ENCODE data around the gene TMPRSS13.

TMPRSS13 gene

DNA sequence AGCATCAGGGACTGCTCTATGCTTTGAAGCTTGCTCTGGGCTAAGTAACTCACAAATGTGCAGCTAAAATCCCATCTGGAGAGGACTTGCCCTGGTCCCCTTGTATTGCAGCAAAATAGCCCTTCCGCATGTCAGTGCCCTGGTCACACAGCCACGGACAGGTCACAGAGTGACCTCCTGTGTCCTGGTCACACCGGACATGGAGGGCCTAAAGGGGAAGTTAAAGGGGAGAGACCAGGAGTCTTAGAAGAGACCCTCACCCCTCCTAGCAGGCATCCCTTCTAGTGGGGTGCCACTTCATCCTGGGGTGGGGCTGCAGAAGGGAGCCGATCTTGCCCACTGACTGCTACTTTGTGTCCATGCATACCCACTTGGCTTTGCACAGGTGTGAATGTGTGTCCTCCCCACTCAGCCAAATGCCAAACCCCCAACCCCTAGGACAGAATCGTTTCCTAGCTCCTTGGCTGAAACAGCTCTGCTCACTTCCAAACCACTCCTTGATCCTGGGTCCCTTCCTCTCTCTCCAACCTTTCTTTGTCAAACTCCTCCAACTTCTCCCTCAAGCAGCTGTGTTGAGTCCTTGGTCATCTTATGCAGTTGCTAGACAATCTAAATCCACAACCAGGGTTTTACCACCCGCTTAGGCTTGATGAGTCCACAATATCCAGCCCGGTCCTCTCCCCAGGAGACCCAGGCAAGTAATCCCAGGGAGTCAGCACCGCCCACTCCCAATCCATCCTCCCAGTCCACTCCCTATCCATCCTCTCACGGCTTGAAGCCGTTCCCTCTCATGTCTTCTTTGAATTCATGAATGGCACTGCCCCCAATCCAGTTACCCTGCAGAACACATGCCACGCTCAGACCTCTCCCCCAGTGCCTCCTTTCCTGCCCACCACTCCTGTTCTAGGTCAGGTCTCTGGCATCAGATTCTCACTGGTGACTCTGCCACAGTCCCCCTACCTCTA, 49.4 kb downstream of the TMPRSS13 start:
- peaks cover 24% of the 10 kb centered on the region for H3K4me1 ChIP-seq (ENCODE audit: insufficient read depth, low read length)
- peaks cover 16% of the 10 kb centered on the region for H3K79me2 ChIP-seq (ENCODE audit: insufficient read depth, low read length)
- H2AFZ ChIP-seq (ENCODE audit: low read depth, low read length), result no peak overlapping the region
- ATAC-seq (ENCODE audit: insufficient read depth, low read depth) (no peak), DNase-seq (no peak)
- H3K27me3 ChIP-seq (ENCODE audit: insufficient read depth, low read length, poor library complexity), result no peaks in the 10 kb centered on the region
- no peak overlapping the region for H3K4me2 ChIP-seq (ENCODE audit: insufficient read depth, low read length)
- peaks cover 5% of the 10 kb centered on the region; the same call in 1 of the 2 replicates for H4K20me1 ChIP-seq (ENCODE audit: insufficient read depth, low read length)
- no peak overlapping the region for H3K9ac ChIP-seq (ENCODE audit: low read depth, low read length)
- H3K36me3 ChIP-seq (ENCODE audit: insufficient read depth, low read length), result no peaks in the 10 kb centered on the region; the same call in 1 of the 2 replicates
- TF ChIP-seq, protein P1, sequence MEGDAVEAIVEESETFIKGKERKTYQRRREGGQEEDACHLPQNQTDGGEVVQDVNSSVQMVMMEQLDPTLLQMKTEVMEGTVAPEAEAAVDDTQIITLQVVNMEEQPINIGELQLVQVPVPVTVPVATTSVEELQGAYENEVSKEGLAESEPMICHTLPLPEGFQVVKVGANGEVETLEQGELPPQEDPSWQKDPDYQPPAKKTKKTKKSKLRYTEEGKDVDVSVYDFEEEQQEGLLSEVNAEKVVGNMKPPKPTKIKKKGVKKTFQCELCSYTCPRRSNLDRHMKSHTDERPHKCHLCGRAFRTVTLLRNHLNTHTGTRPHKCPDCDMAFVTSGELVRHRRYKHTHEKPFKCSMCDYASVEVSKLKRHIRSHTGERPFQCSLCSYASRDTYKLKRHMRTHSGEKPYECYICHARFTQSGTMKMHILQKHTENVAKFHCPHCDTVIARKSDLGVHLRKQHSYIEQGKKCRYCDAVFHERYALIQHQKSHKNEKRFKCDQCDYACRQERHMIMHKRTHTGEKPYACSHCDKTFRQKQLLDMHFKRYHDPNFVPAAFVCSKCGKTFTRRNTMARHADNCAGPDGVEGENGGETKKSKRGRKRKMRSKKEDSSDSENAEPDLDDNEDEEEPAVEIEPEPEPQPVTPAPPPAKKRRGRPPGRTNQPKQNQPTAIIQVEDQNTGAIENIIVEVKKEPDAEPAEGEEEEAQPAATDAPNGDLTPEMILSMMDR (IDR thresholded peaks at IDR 0.05; ENCODE audit: borderline replicate concordance, extremely low read depth, low read length, poor library complexity, severe bottlenecking), result no peak
- no peak for TF ChIP-seq EZH2 (IDR thresholded peaks at IDR 0.05; ENCODE audit: borderline replicate concordance, low read depth, low read length, severe bottlenecking)
- no peak overlapping the region for H3K27ac ChIP-seq (ENCODE audit: low read length)
- no peaks in the 10 kb centered on the region for H3K9me3 ChIP-seq (ENCODE audit: insufficient read depth, low read length, severe bottlenecking)
- no peak overlapping the region for H3K4me3 ChIP-seq (ENCODE audit: low read depth in 1 of 2, low read length in 2 of 2)

DNA sequence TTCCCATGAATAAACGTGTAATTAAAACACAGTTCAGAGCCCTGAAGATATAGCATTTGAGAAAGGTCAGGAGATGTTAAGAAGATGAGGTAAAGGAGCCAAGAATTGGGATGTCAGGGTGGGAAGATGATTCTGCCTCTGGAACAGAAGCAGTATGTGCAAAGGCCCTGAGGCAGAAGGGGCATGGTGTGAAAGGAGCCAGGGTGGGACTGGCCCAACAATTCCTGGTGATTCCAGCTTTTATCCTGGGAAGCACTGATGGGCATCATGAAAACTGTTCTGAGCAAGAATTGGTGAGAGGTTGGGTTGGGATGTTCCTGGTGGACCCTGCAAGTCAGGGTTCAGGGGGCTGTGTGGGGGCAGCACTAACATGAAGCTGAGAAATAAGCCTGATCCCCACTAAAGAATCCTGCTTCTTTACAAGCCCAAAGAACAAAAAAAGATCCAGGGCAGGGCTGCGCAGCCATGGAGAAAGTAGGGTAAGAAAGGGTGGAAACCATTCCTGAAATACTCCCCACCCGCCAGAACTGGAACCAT, 50.2 kb downstream of the TMPRSS13 start:
- Histone ChIP-seq H3K36me3 (ENCODE audit: insufficient read depth, low read length) (no peaks in the 10 kb centered on the region; the same call in 1 of the 2 replicates), H2AFZ (ENCODE audit: low read depth, low read length) (no peak overlapping the region), H3K9ac (ENCODE audit: low read depth, low read length) (no peak overlapping the region), H3K4me1 (ENCODE audit: insufficient read depth, low read length) (peaks cover 32% of the 10 kb centered on the region), H3K9me3 (ENCODE audit: insufficient read depth, low read length, severe bottlenecking) (no peaks in the 10 kb centered on the region), H3K27me3 (ENCODE audit: insufficient read depth, low read length, poor library complexity) (no peaks in the 10 kb centered on the region), H3K4me2 (ENCODE audit: insufficient read depth, low read length) (no peak overlapping the region), H3K27ac (ENCODE audit: low read length) (no peak overlapping the region), H4K20me1 (ENCODE audit: insufficient read depth, low read length) (peaks cover 13% of the 10 kb centered on the region; the same call in 1 of the 2 replicates), H3K4me3 (ENCODE audit: low read depth in 1 of 2, low read length in 2 of 2) (no peak overlapping the region), H3K79me2 (ENCODE audit: insufficient read depth, low read length) (peaks cover 24% of the 10 kb centered on the region)
- TF ChIP-seq EZH2 (IDR thresholded peaks at IDR 0.05; ENCODE audit: borderline replicate concordance, low read depth, low read length, severe bottlenecking), result no peak
- ATAC-seq (ENCODE audit: insufficient read depth, low read depth), result no peak
- no peak for DNase-seq

DNA sequence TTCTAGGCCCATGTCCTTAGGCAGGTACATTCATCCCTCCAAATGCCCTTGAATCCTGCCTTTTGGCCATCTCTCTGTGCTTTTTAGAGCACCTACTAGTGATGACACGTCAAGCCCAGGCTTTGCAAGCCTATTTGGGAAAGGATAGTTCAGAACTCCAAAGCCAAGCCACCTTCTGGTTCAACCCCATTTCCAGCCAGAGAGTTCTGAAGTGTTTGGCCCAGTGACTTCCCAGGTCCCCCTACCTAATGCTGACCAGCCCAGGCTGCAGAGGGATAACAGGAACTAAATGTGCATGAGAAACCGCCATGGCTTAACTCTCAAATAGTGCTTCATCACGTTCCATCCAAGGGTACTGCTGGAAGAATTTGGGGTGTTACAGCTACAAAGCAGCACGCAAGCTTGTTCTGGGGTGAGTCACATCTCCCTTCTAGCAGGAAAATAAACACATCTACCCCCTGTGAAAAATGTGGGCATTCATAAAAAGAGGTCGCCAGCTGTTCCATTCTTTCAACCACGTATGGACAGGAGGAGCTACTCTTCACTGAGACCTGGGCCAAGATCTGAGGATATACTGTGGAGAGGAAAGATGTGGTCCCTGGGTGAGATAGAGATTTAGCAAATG, 50.8 kb downstream of the TMPRSS13 start:
- DNase-seq, result no peak
- Histone ChIP-seq H3K4me3 (ENCODE audit: low read depth in 1 of 2, low read length in 2 of 2) (no peak overlapping the region), H3K4me2 (ENCODE audit: insufficient read depth, low read length) (no peak overlapping the region), H3K4me1 (ENCODE audit: insufficient read depth, low read length) (peaks cover 38% of the 10 kb centered on the region), H3K79me2 (ENCODE audit: insufficient read depth, low read length) (peaks cover 30% of the 10 kb centered on the region), H2AFZ (ENCODE audit: low read depth, low read length) (no peak overlapping the region), H3K36me3 (ENCODE audit: insufficient read depth, low read length) (no peaks in the 10 kb centered on the region; the same call in 1 of the 2 replicates), H3K9me3 (ENCODE audit: insufficient read depth, low read length, severe bottlenecking) (no peaks in the 10 kb centered on the region), H3K27ac (ENCODE audit: low read length) (no peak overlapping the region), H3K27me3 (ENCODE audit: insufficient read depth, low read length, poor library complexity) (no peaks in the 10 kb centered on the region), H3K9ac (ENCODE audit: low read depth, low read length) (no peak overlapping the region), H4K20me1 (ENCODE audit: insufficient read depth, low read length) (peaks cover 18% of the 10 kb centered on the region)
- no peak for ATAC-seq (ENCODE audit: insufficient read depth, low read depth)
- no peak for TF ChIP-seq EZH2 (IDR thresholded peaks at IDR 0.05; ENCODE audit: borderline replicate concordance, low read depth, low read length, severe bottlenecking)
- TF ChIP-seq, protein P1 (IDR thresholded peaks at IDR 0.05; ENCODE audit: borderline replicate concordance, extremely low read depth, low read length, poor library complexity, severe bottlenecking), result no peak
